ENCODE results near the gene FAM135A. TPM values are rescaled to one million over a fixed set of nuclear protein-coding genes. Genes with fewer than 3 reads are reported as not detected.

The FAM135A gene
- total RNA-seq, 1 experiment from 2014 or later: 16.0 TPM

GRCh38 chr6:70394518-70395300 lies 18.6 kb upstream of the FAM135A start:
- ChIA-PET CTCF (no interaction called here), POLR2A (ENCODE audit: unreplicated experiment) (interaction anchor here (0.7 kb wide), 1 partner anchor 338 kb away, joined by 5 read pairs; no protein-coding TSS in a partner anchor)
- Histone ChIP-seq H2AFZ (no peak overlapping the region), H3K36me3 (ENCODE audit: low read depth) (no peaks in the 10 kb centered on the region), H4K20me1 (ENCODE audit: insufficient read depth) (no peaks in the 10 kb centered on the region), H3K79me2 (ENCODE audit: low read depth) (no peaks in the 10 kb centered on the region), H3K27me3 (ENCODE audit: insufficient read depth, low read depth) (no peaks in the 10 kb centered on the region), H3K9me3 (ENCODE audit: insufficient read depth, low read depth) (no peaks in the 10 kb centered on the region), H3K4me1 (replicated peaks; ENCODE audit: insufficient read depth) (peaks cover 37% of the 10 kb centered on the region), H3K27ac (no peak overlapping the region), H3K4me3 (no peak overlapping the region), H3K9me2 (ENCODE audit: insufficient read depth) (no peaks in the 10 kb centered on the region), H3F3A (ENCODE audit: insufficient read depth, low read depth) (peaks cover 27% of the 10 kb centered on the region), H3K4me2 (no peak overlapping the region)
- no peak for DNase-seq
- TF ChIP-seq EZH2 (IDR thresholded peaks at IDR 0.05; ENCODE audit: low read depth) (no peak), CTCF (conservative IDR thresholded peaks at IDR 0.05) (no peak)
- BruUV-seq (replicated peaks): no TSS peak
- intact Hi-C loops (cut with micrococcal nuclease; ENCODE audit: unreplicated experiment): no loop called here

- TF ChIP-seq CTCF (conservative IDR thresholded peaks at IDR 0.05): no peak
- TF ChIP-seq EZH2 (IDR thresholded peaks at IDR 0.05; ENCODE audit: low read depth): no peak
- no peaks in the 10 kb centered on the region for H4K20me1 ChIP-seq (ENCODE audit: insufficient read depth)
- H3K4me1 ChIP-seq (replicated peaks; ENCODE audit: insufficient read depth): peaks cover 42% of the 10 kb centered on the region
- ChIA-PET POLR2A (ENCODE audit: unreplicated experiment) (interaction anchor here (0.7 kb wide), 1 partner anchor 338 kb away, joined by 5 read pairs; no protein-coding TSS in a partner anchor), CTCF (no interaction called here)
- DNase-seq: no peak
- H2AFZ ChIP-seq: no peak overlapping the region
- no peaks in the 10 kb centered on the region for H3K27me3 ChIP-seq (ENCODE audit: insufficient read depth, low read depth)
- no peaks in the 10 kb centered on the region for H3K9me3 ChIP-seq (ENCODE audit: insufficient read depth, low read depth)
- H3K36me3 ChIP-seq (ENCODE audit: low read depth): no peaks in the 10 kb centered on the region
- intact Hi-C loops (cut with micrococcal nuclease; ENCODE audit: unreplicated experiment): no loop called here
- H3K4me2 ChIP-seq: no peak overlapping the region
- no peaks in the 10 kb centered on the region for H3K9me2 ChIP-seq (ENCODE audit: insufficient read depth)
- H3K27ac ChIP-seq: no peak overlapping the region
- no peaks in the 10 kb centered on the region for H3K79me2 ChIP-seq (ENCODE audit: low read depth)
- peaks cover 33% of the 10 kb centered on the region for H3F3A ChIP-seq (ENCODE audit: insufficient read depth, low read depth)
- no peak overlapping the region for H3K4me3 ChIP-seq
- no TSS peak for BruUV-seq (replicated peaks)
These were observed 18.0 kb upstream of the FAM135A start for GRCh38 chr6:70395301-70395672.

- no TSS peak for BruUV-seq (replicated peaks)
- intact Hi-C loops (cut with micrococcal nuclease; ENCODE audit: unreplicated experiment): no loop called here
These were observed 17.1 kb upstream of the FAM135A start for GRCh38 chr6:70396163-70396562.

More at GRCh38 chr6:70396163-70396562, 17.1 kb upstream of the FAM135A start:
- Histone ChIP-seq H3K4me1 (replicated peaks; ENCODE audit: insufficient read depth) (peaks cover 47% of the 10 kb centered on the region), H3F3A (ENCODE audit: insufficient read depth, low read depth) (peaks cover 37% of the 10 kb centered on the region), H3K4me3 (no peak overlapping the region), H3K4me2 (peak overlapping the region; percentile 62; the same call in 1 of the 2 replicates), H3K27ac (no peak overlapping the region), H2AFZ (no peak overlapping the region), H3K79me2 (ENCODE audit: low read depth) (no peaks in the 10 kb centered on the region), H3K9me2 (ENCODE audit: insufficient read depth) (no peaks in the 10 kb centered on the region), H3K9me3 (ENCODE audit: insufficient read depth, low read depth) (no peaks in the 10 kb centered on the region), H3K27me3 (ENCODE audit: insufficient read depth, low read depth) (no peaks in the 10 kb centered on the region), H4K20me1 (ENCODE audit: insufficient read depth) (no peaks in the 10 kb centered on the region), H3K36me3 (ENCODE audit: low read depth) (no peaks in the 10 kb centered on the region)
- CTCF ChIA-PET: no interaction called here
- DNase-seq: no peak
- POLR2A ChIA-PET (ENCODE audit: unreplicated experiment): interaction anchor here (0.5 kb wide), 1 partner anchor 17 kb away, joined by 4 read pairs; no protein-coding TSS in a partner anchor
- TF ChIP-seq CTCF (conservative IDR thresholded peaks at IDR 0.05) (no peak), EZH2 (IDR thresholded peaks at IDR 0.05; ENCODE audit: low read depth) (no peak)

Measured in PC-9 (cell line).